ENCODE data around the gene KIF27. TPM values are rescaled to one million over a fixed set of nuclear protein-coding genes. Genes with fewer than 3 reads are reported as not detected.

KIF27 gene, protein sequence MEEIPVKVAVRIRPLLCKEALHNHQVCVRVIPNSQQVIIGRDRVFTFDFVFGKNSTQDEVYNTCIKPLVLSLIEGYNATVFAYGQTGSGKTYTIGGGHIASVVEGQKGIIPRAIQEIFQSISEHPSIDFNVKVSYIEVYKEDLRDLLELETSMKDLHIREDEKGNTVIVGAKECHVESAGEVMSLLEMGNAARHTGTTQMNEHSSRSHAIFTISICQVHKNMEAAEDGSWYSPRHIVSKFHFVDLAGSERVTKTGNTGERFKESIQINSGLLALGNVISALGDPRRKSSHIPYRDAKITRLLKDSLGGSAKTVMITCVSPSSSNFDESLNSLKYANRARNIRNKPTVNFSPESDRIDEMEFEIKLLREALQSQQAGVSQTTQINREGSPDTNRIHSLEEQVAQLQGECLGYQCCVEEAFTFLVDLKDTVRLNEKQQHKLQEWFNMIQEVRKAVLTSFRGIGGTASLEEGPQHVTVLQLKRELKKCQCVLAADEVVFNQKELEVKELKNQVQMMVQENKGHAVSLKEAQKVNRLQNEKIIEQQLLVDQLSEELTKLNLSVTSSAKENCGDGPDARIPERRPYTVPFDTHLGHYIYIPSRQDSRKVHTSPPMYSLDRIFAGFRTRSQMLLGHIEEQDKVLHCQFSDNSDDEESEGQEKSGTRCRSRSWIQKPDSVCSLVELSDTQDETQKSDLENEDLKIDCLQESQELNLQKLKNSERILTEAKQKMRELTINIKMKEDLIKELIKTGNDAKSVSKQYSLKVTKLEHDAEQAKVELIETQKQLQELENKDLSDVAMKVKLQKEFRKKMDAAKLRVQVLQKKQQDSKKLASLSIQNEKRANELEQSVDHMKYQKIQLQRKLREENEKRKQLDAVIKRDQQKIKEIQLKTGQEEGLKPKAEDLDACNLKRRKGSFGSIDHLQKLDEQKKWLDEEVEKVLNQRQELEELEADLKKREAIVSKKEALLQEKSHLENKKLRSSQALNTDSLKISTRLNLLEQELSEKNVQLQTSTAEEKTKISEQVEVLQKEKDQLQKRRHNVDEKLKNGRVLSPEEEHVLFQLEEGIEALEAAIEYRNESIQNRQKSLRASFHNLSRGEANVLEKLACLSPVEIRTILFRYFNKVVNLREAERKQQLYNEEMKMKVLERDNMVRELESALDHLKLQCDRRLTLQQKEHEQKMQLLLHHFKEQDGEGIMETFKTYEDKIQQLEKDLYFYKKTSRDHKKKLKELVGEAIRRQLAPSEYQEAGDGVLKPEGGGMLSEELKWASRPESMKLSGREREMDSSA (N-terminal part only)
- 1.3 and 3.0 TPM in 2 replicates for total RNA-seq (2014; rRNA removed; shearing (Covaris generic))

DNA sequence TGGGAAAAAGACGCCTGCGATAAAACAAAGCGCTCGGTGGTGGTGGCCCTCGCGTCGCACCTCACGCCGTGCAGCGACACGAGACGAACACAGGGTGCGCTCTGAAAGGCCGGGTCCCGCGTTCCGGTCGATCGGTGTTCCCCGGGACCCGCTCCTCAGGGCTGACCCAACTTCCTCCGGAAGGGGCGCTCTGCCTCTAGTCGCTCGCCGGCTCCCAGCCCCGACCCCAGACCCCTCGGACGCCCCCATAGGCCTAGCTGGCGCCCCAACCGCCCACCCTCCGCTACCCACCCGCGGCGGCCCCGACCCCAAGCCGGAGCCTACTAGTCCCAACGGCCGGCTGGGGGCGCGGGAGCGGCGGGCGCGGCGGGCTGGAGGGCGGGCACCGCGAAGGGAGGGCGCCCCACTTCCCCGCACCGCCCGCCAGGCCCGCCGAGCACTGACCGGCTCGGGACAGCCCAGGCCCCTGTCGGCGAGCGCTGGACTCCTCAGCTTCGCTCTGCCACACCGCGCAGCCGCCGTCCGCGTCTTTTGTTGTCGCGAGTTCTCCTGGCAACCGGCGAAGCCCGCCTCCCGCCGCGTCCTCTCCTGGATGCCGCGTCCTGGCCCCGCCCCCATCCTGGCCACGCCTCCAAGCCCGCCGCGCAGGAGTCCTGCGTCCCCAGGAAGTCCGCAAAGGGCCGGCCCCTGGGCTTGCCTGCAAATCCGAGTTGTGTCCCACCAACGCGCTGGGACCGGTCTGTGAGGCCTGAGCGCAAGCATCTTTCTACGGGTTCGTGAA, at the start of gene KIF27:
TSS of gene KIF27 (minus strand) at position 506 of the 781 bp plus-strand sequence. CDS start 5,841 bp downstream, outside the sequence.

GRCh38 chr9:83817356-83818278, 103.6 kb downstream of the KIF27 start, which contains the start of gene GKAP1:
TSS of gene GKAP1 (minus strand) at chr9:83817769. CDS start at chr9:83806517, 11,252 bp downstream.

Other genes with a start within 250 kb of the KIF27 start
- 108 and 113 TPM in 2 replicates for gene UBQLN1, start 213.5 kb downstream of the KIF27 start, total RNA-seq (2014; rRNA removed; shearing (Covaris generic))
- gene GKAP1, start 103.7 kb downstream of the KIF27 start, total RNA-seq (2014; rRNA removed; shearing (Covaris generic)) = 4.0 and 5.4 TPM in 2 replicates
- gene HNRNPK, start 58.8 kb upstream of the KIF27 start, total RNA-seq (2014; rRNA removed; shearing (Covaris generic)) = 565 and 617 TPM in 2 replicates
- gene RMI1, start 59.4 kb upstream of the KIF27 start, total RNA-seq (2014; rRNA removed; shearing (Covaris generic)) = 3.2 and 4.5 TPM in 2 replicates

All from A375 (cell line).